ENCODE measurements around the gene UBE2H. TPM values are rescaled to one million over a fixed set of nuclear protein-coding genes. Genes with fewer than 3 reads are reported as not detected.
"Not testable (repeated sequence)": the region's sequence is repeated elsewhere in the genome, so short reads cannot be mapped to it uniquely, and the experiment has no call there.

Gene UBE2H
- total and polyA plus RNA-seq, 2 donors = 23.2 to 31.8 TPM

DNA sequence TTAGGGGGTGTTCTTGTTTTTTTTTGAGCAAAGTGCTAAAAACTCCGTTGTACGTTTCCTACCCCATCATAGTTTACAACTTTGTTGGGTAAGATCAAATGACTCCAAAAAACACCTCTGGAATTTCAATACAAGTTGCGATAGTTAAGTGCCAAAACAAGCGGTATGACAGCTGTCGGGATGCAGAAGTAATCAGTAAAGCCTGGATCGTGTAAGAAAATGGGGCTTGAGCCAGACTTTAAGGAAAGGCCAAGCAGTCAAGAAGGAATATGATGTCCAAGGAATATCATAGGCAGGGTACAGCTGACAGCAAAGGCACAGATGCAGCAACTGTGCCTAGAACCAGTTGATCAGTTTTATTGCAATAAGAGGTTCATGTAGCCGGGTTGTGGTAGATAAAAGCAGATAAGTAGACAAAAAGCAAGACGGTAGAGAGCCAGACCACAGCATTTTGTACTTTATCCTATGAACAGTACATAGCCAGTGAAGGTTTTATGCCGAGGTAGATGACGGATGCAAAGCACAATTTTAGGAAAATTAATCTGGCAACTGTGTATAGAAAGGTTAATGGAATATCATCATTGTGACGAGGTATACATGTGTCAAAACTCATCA is 45.5 kb downstream of the UBE2H start:
- Histone ChIP-seq H3K9me3 (ENCODE audit: control insufficient read depth in 2 of 2, insufficient read depth in 1 of 2, low read length in 1 of 2) (no peaks in the 10 kb centered on the region), H3K27me3 (ENCODE audit: control insufficient read depth in 2 of 2, insufficient read depth in 1 of 2, low read length in 1 of 2) (no peaks in the 10 kb centered on the region), H3K27ac (ENCODE audit: low read depth in 1 of 2, low read length in 1 of 2) (no peak overlapping the region), H3K4me3 (ENCODE audit: low read length in 2 of 2) (no peak overlapping the region), H3K4me1 (ENCODE audit: control insufficient read depth in 2 of 2, insufficient read depth in 2 of 2, low read length in 2 of 2) (no peaks in the 10 kb centered on the region), H3K36me3 (ENCODE audit: control insufficient read depth in 2 of 2, insufficient read depth in 2 of 2, low read length in 1 of 2) (peaks cover 7 to 22% of the 10 kb centered on the region in 2 donors)
- DNase-seq (ENCODE audit: low read depth in 6 of 9, low spot score in 9 of 9) = no peak
- WGBS = 91% methylated on average over 11 of the region's 11 CpGs

DNA sequence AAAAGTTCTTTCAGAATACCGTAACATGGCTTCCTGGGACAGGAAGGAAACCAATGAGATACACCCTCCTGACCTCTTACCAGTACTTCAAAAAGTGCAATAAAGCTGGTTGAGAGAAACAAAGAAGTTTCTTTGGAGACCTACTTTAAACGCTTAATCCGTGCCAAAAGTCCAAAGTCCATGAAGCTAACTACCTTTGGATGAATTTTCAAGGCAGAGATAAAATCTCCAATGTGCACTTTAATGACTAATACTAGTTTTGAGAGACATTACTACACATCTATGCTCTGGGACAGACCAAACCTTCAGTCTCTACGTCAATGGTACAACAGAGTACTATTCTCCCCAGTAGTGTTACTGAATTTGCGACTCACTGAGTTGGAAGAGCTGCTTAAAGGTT is 46.1 kb downstream of the UBE2H start:
- Histone ChIP-seq H3K27ac (ENCODE audit: low read depth in 1 of 2, low read length in 1 of 2) (peak overlapping the region in 1 of 2 donors; percentile 11), H3K9me3 (ENCODE audit: control insufficient read depth in 2 of 2, insufficient read depth in 1 of 2, low read length in 1 of 2) (no peaks in the 10 kb centered on the region), H3K36me3 (ENCODE audit: control insufficient read depth in 2 of 2, insufficient read depth in 2 of 2, low read length in 1 of 2) (peaks cover 7 to 25% of the 10 kb centered on the region in 2 donors), H3K4me3 (ENCODE audit: low read length in 2 of 2) (no peak overlapping the region), H3K27me3 (ENCODE audit: control insufficient read depth in 2 of 2, insufficient read depth in 1 of 2, low read length in 1 of 2) (no peaks in the 10 kb centered on the region), H3K4me1 (ENCODE audit: control insufficient read depth in 2 of 2, insufficient read depth in 2 of 2, low read length in 2 of 2) (no peaks in the 10 kb centered on the region)
- no peak for DNase-seq (ENCODE audit: low read depth in 6 of 9, low spot score in 9 of 9)
- WGBS = 93% methylated on average over 5 of the region's 5 CpGs

DNA sequence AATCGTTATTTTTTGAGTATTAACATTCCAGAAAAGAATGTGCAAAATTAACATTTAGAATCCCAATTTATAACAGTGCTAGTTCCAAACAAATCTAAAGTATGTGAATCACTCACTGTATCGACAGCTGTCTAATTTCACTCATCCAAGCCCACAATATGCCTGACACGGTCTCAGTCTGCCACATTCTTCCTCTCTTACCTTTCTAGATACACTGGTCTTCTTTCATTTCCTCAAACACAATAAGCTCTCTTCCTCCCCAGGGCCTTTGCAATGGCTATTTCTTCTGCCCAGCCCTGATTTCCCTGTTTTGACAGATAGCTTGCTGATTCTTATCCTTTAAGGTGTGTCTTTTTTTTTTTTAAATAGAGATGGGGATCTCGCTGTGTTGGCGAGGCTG is 48.8 kb downstream of the UBE2H start:
- H3K36me3 ChIP-seq (ENCODE audit: control insufficient read depth in 2 of 2, insufficient read depth in 2 of 2, low read length in 1 of 2) = peaks cover 8 to 26% of the 10 kb centered on the region in 2 donors
- H3K27ac ChIP-seq (ENCODE audit: low read depth in 1 of 2, low read length in 1 of 2) = no peak overlapping the region
- no peaks in the 10 kb centered on the region for H3K27me3 ChIP-seq (ENCODE audit: control insufficient read depth in 2 of 2, insufficient read depth in 1 of 2, low read length in 1 of 2)
- WGBS = 94% methylated on average over 5 of the region's 5 CpGs
- no peak for DNase-seq (ENCODE audit: low read depth in 6 of 9, low spot score in 9 of 9)
- H3K4me3 ChIP-seq (ENCODE audit: low read length in 2 of 2) = no peak overlapping the region
- no peaks in the 10 kb centered on the region for H3K4me1 ChIP-seq (ENCODE audit: control insufficient read depth in 2 of 2, insufficient read depth in 2 of 2, low read length in 2 of 2)
- no peaks in the 10 kb centered on the region for H3K9me3 ChIP-seq (ENCODE audit: control insufficient read depth in 2 of 2, insufficient read depth in 1 of 2, low read length in 1 of 2)

DNA sequence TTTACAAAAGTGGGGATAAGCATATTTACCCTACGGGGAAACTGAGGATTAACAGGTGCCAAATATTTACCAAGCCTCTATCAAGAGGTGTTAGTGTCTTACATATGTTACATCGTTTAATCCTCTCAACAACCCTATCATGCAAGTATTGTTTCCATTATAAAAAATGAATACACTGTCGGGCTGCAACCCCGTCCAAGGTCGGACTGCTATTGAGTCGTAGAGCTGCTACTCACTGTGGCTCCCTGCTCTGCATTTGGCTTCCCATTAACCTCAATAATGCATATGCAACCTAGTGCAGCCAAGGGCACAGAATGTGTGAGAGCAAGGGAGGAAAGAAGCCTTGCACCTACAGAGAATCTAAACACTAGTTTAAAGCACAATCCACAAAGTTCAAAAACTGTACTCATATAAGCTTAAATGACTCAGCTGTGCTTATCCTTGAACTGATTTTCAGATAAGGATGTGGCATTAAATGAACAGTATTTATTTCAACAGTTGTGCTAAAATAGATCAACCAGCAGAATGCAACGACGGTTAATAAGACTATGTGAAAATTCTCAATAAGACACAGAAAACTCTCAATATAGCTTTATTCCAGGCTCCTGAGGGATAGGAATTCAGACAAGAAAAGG is 49.9 kb downstream of the UBE2H start:
- no peaks in the 10 kb centered on the region for H3K27me3 ChIP-seq (ENCODE audit: control insufficient read depth in 2 of 2, insufficient read depth in 1 of 2, low read length in 1 of 2)
- peaks cover 8 to 26% of the 10 kb centered on the region in 2 donors for H3K36me3 ChIP-seq (ENCODE audit: control insufficient read depth in 2 of 2, insufficient read depth in 2 of 2, low read length in 1 of 2)
- no peaks in the 10 kb centered on the region for H3K9me3 ChIP-seq (ENCODE audit: control insufficient read depth in 2 of 2, insufficient read depth in 1 of 2, low read length in 1 of 2)
- no peaks in the 10 kb centered on the region for H3K4me1 ChIP-seq (ENCODE audit: control insufficient read depth in 2 of 2, insufficient read depth in 2 of 2, low read length in 2 of 2)
- no peak for DNase-seq (ENCODE audit: low read depth in 6 of 9, low spot score in 9 of 9)
- WGBS = 97% methylated on average over 8 of the region's 8 CpGs
- no peak overlapping the region for H3K4me3 ChIP-seq (ENCODE audit: low read length in 2 of 2)
- no peak overlapping the region for H3K27ac ChIP-seq (ENCODE audit: low read depth in 1 of 2, low read length in 1 of 2)

DNA sequence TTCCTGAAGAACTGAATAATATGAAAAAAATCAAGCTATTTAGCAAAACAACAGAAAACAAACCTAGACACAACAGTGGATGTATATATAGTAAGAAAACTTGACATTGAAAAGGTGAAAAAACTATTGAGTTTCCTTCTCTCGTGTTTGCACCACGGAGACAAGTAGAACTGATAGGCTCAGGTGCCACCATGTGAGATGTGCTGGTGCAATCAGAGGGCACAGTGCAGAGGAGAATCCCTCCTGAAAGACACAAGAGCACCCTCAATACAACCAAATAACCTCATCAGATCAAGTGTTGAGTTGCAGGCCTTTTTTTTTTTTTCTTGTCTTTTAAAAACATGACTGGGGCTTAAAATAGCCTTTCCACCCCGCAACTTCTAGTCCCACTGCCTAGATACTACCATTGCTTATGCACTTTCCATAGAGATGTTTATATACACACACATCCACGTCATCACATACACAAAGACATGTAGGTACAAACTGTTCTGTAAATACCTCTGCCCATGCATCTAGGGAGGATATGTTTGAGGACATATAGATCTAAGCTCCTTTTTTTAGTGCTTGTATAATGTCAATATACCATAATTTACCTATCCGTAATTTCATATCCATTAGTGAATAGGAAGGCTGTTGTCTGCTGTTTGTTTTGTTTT is 54.1 kb downstream of the UBE2H start:
- Histone ChIP-seq H3K4me3 (ENCODE audit: low read length in 2 of 2) (no peak overlapping the region), H3K4me1 (ENCODE audit: control insufficient read depth in 2 of 2, insufficient read depth in 2 of 2, low read length in 2 of 2) (no peaks in the 10 kb centered on the region), H3K36me3 (ENCODE audit: control insufficient read depth in 2 of 2, insufficient read depth in 2 of 2, low read length in 1 of 2) (peaks cover 8 to 24% of the 10 kb centered on the region in 2 donors), H3K9me3 (ENCODE audit: control insufficient read depth in 2 of 2, insufficient read depth in 1 of 2, low read length in 1 of 2) (no peaks in the 10 kb centered on the region), H3K27ac (ENCODE audit: low read depth in 1 of 2, low read length in 1 of 2) (no peak overlapping the region), H3K27me3 (ENCODE audit: control insufficient read depth in 2 of 2, insufficient read depth in 1 of 2, low read length in 1 of 2) (no peaks in the 10 kb centered on the region)
- 96% methylated on average over 5 of the region's 5 CpGs for WGBS
- no peak for DNase-seq (ENCODE audit: low read depth in 6 of 9, low spot score in 9 of 9)

DNA sequence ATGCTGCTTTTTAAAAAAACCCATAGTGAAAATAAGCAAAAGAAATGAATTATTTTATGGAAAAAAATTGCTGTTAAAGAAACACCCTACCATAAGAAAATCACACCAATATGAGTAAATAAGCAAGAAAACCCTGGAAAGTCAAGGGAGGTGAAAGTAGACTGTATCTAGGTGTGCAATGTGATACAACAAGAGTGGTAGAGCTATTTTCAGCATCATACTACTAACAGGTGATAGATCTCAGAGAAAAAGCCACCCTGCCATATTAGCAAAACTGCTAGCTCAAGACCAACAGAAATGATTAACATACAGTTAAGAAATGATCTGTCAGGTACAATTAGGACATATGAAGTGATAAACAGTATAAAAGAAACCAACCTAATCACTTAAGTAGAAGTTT is 54.8 kb downstream of the UBE2H start:
- H3K27ac ChIP-seq (ENCODE audit: low read depth in 1 of 2, low read length in 1 of 2) = no peak overlapping the region
- H3K36me3 ChIP-seq (ENCODE audit: control insufficient read depth in 2 of 2, insufficient read depth in 2 of 2, low read length in 1 of 2) = peaks cover 7 to 18% of the 10 kb centered on the region in 2 donors
- no peaks in the 10 kb centered on the region for H3K4me1 ChIP-seq (ENCODE audit: control insufficient read depth in 2 of 2, insufficient read depth in 2 of 2, low read length in 2 of 2)
- DNase-seq (ENCODE audit: low read depth in 6 of 9, low spot score in 9 of 9) = no peak
- no peaks in the 10 kb centered on the region for H3K9me3 ChIP-seq (ENCODE audit: control insufficient read depth in 2 of 2, insufficient read depth in 1 of 2, low read length in 1 of 2)
- H3K4me3 ChIP-seq (ENCODE audit: low read length in 2 of 2) = no peak overlapping the region
- H3K27me3 ChIP-seq (ENCODE audit: control insufficient read depth in 2 of 2, insufficient read depth in 1 of 2, low read length in 1 of 2) = no peaks in the 10 kb centered on the region

DNA sequence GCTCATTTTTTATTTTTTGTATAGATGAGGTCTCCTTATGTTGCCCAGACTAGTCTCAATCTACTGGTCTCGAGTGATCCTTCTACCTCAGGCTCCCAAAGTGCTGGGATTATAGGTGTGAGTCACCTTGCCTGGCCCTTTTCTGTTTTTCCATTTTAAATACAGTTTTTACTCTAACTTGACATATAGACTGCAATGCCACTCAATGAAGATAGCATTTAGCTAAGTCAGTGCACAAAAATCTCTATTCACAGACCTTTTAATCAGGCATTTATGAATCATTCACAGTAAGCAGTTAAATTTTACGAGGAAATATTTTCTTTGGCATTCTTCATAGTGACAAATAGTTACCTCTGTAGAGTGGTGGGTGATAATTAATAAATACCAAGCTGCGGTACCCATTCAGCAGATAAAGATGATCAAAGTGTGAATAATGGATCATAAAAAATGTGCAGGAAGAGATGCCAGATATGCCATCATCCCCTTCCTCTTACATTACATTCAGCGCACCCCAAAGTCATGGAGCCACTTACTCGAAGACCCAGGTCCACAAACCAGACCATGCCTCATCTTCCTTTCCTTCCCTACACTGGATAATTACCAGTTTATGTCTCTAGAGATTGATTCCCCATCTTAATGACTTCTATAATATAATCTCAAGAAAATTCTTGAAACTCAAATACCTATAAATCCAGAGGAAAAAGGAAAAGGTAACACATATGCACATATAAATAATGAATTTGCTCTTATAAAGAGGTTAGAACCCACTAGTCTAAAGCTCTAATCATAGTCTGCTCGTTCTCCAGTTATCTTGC is 56.0 kb downstream of the UBE2H start:
- WGBS = 97% methylated on average over 6 of the region's 6 CpGs
- Histone ChIP-seq H3K27ac (ENCODE audit: low read depth in 1 of 2, low read length in 1 of 2) (no peak overlapping the region), H3K4me1 (ENCODE audit: control insufficient read depth in 2 of 2, insufficient read depth in 2 of 2, low read length in 2 of 2) (no peaks in the 10 kb centered on the region), H3K36me3 (ENCODE audit: control insufficient read depth in 2 of 2, insufficient read depth in 2 of 2, low read length in 1 of 2) (peaks cover 4 to 13% of the 10 kb centered on the region in 2 donors), H3K9me3 (ENCODE audit: control insufficient read depth in 2 of 2, insufficient read depth in 1 of 2, low read length in 1 of 2) (no peaks in the 10 kb centered on the region), H3K27me3 (ENCODE audit: control insufficient read depth in 2 of 2, insufficient read depth in 1 of 2, low read length in 1 of 2) (no peaks in the 10 kb centered on the region), H3K4me3 (ENCODE audit: low read length in 2 of 2) (no peak overlapping the region)
- DNase-seq (ENCODE audit: low read depth in 6 of 9, low spot score in 9 of 9) = no peak

DNA sequence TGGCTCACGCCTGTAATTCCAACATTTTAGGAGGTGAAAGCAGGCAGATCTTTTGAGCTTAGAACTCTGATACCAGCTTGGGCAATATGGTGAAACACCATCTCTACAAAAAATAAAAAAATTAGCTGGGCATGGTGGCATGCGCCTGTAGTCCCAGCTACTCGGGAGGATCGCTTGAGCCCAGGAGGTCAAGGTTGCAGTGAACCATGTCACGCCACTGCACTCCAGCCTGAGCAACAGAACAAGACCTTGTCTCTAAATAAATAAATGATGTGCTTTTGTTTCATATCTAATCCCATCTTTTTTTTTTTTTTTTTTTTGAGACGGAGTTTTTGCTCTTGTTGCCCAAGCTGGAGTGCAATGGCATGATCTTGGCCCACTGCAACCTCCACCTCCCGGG is 58.6 kb downstream of the UBE2H start:
- not testable (repeated sequence) for H3K27ac ChIP-seq (ENCODE audit: low read depth in 1 of 2, low read length in 1 of 2); H3K4me1 ChIP-seq (ENCODE audit: control insufficient read depth in 2 of 2, insufficient read depth in 2 of 2, low read length in 2 of 2); H3K36me3 ChIP-seq (ENCODE audit: control insufficient read depth in 2 of 2, insufficient read depth in 2 of 2, low read length in 1 of 2); H3K27me3 ChIP-seq (ENCODE audit: control insufficient read depth in 2 of 2, insufficient read depth in 1 of 2, low read length in 1 of 2); H3K9me3 ChIP-seq (ENCODE audit: control insufficient read depth in 2 of 2, insufficient read depth in 1 of 2, low read length in 1 of 2); DNase-seq (ENCODE audit: low read depth in 6 of 9, low spot score in 9 of 9); H3K4me3 ChIP-seq (ENCODE audit: low read length in 2 of 2)
- WGBS = 98% methylated on average over 7 of the region's 7 CpGs

DNA sequence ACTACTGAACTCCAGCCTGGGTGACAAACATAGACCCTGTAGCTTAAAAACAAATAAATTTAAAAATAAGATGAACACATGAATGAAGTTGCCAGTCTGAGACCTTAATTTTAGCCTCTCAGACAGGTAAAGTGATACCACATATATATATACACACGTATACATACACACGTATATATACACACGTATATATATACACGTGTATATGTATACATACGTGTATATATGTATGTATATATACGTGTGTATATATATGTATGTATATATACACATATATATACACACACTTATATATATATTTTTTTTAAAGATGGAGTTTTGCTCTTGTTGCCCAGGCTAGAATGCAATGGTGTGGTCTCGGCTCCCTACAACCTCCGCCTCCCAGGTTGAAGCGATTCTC is 62.7 kb downstream of the UBE2H start:
- Histone ChIP-seq H3K4me1 (ENCODE audit: control insufficient read depth in 2 of 2, insufficient read depth in 2 of 2, low read length in 2 of 2) (no peaks in the 10 kb centered on the region), H3K4me3 (ENCODE audit: low read length in 2 of 2) (no peak overlapping the region), H3K27ac (ENCODE audit: low read depth in 1 of 2, low read length in 1 of 2) (no peak overlapping the region), H3K36me3 (ENCODE audit: control insufficient read depth in 2 of 2, insufficient read depth in 2 of 2, low read length in 1 of 2) (peaks cover 0 to 12% of the 10 kb centered on the region in 2 donors), H3K9me3 (ENCODE audit: control insufficient read depth in 2 of 2, insufficient read depth in 1 of 2, low read length in 1 of 2) (no peaks in the 10 kb centered on the region), H3K27me3 (ENCODE audit: control insufficient read depth in 2 of 2, insufficient read depth in 1 of 2, low read length in 1 of 2) (no peaks in the 10 kb centered on the region)
- DNase-seq (ENCODE audit: low read depth in 6 of 9, low spot score in 9 of 9) = no peak
- 98% methylated on average over 9 of the region's 9 CpGs for WGBS

Data from thymus (tissue), 11 donors.